Central memory CD8-positive, alpha-beta T cell (primary cell): ENCODE measurements around the gene NAGLU.

Experiments
- ATAC-seq: fragments of 150-1000 bp; cut with Tn5 transposase; replicated peaks from 2 replicates; pipeline ENCODE4 v1.10.0; 2022; ENCODE audit warnings: mild to moderate bottlenecking, moderate FRiP score, moderate number of reproducible peaks; ENCODE audit not compliant: poor library complexity, severe bottlenecking; ENCODE audit errors: extremely low read depth
- DNase-seq, 2 donors: peaks; one replicate each; pipeline ENCODE4 v3.0.0; 2021; ENCODE audit warnings: low spot score in 2 of 2
- H3K27ac Mint-ChIP-seq: one replicate; pipeline ENCODE4 v1.8.0; 2022; ENCODE audit warnings: low read depth, mild to moderate bottlenecking, moderate library complexity, mixed read lengths
- H3K27me3 Mint-ChIP-seq: one replicate; pipeline ENCODE4 v1.8.0; 2022; ENCODE audit warnings: mixed read lengths
- H3K36me3 Mint-ChIP-seq: one replicate; pipeline ENCODE4 v1.8.0; 2022; ENCODE audit warnings: mild to moderate bottlenecking, moderate library complexity, mixed read lengths; ENCODE audit not compliant: insufficient read depth
- H3K4me1 Mint-ChIP-seq: one replicate; pipeline ENCODE4 v1.8.0; 2022; ENCODE audit warnings: mixed read lengths
- H3K4me3 Mint-ChIP-seq: one replicate; pipeline ENCODE4 v1.8.0; 2022; ENCODE audit warnings: mild to moderate bottlenecking, moderate library complexity, mixed read lengths
- H3K9me3 Mint-ChIP-seq: one replicate; pipeline ENCODE4 v1.8.0; 2022; ENCODE audit warnings: mixed read lengths

Gene NAGLU

GRCh38 chr17:42513686-42514085 is 22.4 kb upstream of the NAGLU start:
- Mint-ChIP-seq H3K4me3 (no peak overlapping the region), H3K36me3 (no peaks in the 10 kb centered on the region), H3K9me3 (no peaks in the 10 kb centered on the region), H3K27me3 (peaks cover 40% of the 10 kb centered on the region), H3K4me1 (peaks cover 8% of the 10 kb centered on the region), H3K27ac (no peak overlapping the region)
- ATAC-seq = no peak
- no peak for DNase-seq

GRCh38 chr17:42514279-42514678 is 21.8 kb upstream of the NAGLU start:
- peaks cover 8% of the 10 kb centered on the region for H3K4me1 Mint-ChIP-seq
- DNase-seq = no peak
- ATAC-seq = no peak
- H3K4me3 Mint-ChIP-seq = no peak overlapping the region
- H3K27me3 Mint-ChIP-seq = peaks cover 34% of the 10 kb centered on the region
- no peaks in the 10 kb centered on the region for H3K9me3 Mint-ChIP-seq
- no peaks in the 10 kb centered on the region for H3K36me3 Mint-ChIP-seq
- H3K27ac Mint-ChIP-seq = no peak overlapping the region

DNA sequence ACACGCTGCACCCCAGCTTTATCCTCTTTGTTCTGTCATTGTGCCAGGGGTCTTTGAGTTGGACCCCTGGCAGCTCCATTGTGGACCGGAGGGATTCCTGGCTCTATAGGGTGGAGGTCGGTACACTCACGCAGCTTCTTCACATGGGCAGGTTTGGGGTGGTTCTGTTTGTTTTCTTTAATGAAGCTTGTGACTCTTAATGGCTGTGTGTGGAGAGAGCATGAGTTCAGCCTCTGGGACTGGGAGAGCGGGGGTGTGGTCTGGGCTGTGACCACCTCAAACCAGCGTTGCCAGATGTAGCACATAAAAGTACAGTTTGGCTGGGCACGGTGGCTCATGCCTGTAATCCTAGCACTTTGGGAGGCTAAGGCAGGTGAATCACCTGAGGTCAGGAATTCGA is 21.2 kb upstream of the NAGLU start:
- Mint-ChIP-seq H3K9me3 (no peaks in the 10 kb centered on the region), H3K4me1 (peaks cover 8% of the 10 kb centered on the region), H3K27ac (no peak overlapping the region), H3K36me3 (no peaks in the 10 kb centered on the region), H3K27me3 (peaks cover 29% of the 10 kb centered on the region), H3K4me3 (no peak overlapping the region)
- no peak for DNase-seq
- no peak for ATAC-seq

DNA sequence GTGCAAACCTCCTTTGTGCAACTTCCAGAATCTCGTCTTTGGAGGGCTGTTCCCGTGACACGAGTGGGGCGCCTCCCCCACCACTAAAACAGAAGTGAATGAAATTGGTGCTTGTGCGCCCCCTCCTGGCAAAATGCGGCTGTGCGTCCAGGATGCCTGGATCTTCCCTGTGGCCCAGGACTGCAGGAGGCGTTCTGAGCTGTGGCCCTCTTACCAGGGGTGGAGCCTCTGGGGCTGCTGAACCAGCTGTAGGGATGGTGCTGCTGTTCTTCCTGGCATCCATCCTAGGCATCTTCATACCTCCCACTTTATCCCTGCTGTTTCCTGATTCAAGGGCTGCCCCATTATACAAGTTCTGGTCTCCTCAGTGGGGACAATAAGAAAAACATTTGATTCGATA is 18.5 kb upstream of the NAGLU start:
- DNase-seq = peak; percentile 72 to 89
- peaks cover 8% of the 10 kb centered on the region for H3K4me1 Mint-ChIP-seq
- peak; percentile 85 for ATAC-seq
- H3K9me3 Mint-ChIP-seq = no peaks in the 10 kb centered on the region
- peaks cover 2% of the 10 kb centered on the region for H3K27me3 Mint-ChIP-seq
- H3K4me3 Mint-ChIP-seq = no peak overlapping the region
- H3K27ac Mint-ChIP-seq = no peak overlapping the region
- no peaks in the 10 kb centered on the region for H3K36me3 Mint-ChIP-seq

- no peak for DNase-seq
- Mint-ChIP-seq H3K9me3 (no peaks in the 10 kb centered on the region), H3K4me1 (peaks cover 8% of the 10 kb centered on the region), H3K27me3 (no peaks in the 10 kb centered on the region), H3K27ac (no peak overlapping the region), H3K4me3 (no peak overlapping the region), H3K36me3 (no peaks in the 10 kb centered on the region)
- no peak for ATAC-seq
Observed at GRCh38 chr17:42518046-42518754, 17.8 kb upstream of the NAGLU start.

DNA sequence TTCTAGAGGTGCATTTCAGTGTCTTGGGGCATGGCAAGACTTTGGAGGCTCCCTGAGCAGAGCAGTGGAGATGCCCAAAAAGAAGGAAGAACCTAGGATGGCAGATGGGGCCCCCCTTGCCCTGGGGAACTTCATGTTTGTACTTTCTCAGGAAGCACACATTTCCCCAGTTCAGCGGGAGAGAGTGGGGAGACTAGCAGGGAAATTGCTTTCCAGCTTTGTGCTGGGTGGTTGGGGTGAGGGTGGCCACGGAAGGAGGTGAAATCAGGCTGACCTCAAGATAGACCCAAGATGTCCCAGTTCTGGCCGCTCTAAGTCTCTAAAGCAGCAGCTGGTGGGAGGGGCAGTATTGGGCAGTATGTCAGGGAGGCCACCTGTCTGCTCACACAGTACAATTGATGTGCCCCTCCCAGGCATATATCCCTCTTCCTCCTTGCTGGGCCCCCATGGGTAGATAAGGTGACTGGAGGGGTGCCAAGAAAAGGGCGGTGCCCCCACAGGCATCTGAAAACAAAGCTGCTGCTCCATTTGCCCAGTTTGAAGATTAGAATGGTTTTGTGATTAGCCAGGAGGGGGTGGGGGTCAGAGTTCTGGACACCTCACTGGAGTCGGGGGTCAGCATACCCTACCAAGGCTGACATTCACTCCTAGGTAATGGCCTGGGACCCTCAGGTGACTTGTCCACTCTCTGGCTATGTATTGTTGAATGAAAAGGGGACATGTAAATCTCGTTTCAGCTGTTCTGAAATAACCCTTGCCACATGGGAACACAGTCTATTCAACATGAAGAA is 17.1 kb upstream of the NAGLU start:
- no peaks in the 10 kb centered on the region for H3K27me3 Mint-ChIP-seq
- no peak for ATAC-seq
- no peak for DNase-seq
- H3K27ac Mint-ChIP-seq = no peak overlapping the region
- no peaks in the 10 kb centered on the region for H3K36me3 Mint-ChIP-seq
- H3K4me3 Mint-ChIP-seq = no peak overlapping the region
- H3K9me3 Mint-ChIP-seq = no peaks in the 10 kb centered on the region
- H3K4me1 Mint-ChIP-seq = peaks cover 9% of the 10 kb centered on the region

DNA sequence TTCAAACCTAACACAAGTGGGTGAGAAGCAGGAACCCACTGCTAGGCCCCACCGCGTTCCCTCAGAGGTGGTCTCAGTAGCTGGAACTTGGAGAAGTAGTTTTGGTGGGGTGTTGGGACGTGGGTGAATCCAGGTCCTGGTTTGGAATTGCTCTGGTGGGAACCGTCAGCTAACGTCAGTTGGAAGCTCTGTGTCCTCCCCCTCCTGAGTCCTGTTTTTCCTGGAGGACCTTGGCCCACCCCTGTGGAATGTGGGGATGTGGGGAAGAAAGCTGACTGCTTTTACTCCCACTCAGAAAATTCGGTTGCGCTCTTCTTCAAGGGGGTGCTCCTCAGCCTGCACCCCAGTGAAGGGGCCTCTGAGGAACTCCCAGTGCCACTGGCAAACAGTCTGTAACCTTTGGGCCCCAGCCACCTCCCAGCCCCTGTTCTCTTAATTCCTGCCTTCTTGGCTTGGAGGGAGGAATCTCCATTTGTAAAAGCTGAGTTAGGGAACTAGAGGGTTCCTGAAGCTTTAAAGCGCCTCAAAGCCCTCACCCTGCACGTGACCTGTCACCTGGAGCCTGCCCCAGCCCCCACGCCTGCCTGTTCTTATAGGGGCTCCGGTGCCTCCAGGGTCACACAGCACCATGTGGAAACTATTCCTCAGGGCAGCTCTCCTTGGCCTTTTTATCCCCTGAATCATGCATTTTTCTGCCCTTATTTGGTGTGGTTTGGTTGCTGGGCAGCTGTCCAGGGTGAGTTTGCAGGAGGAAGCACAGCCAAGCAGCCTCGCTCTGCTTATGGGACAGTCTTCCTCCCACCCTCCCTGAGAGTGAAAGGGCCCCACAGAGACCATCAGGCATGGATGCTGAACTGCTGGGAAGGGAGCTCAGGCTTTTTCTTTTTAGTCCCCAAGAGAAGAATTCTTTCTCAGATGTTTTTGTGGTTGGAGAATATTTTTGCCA is 16.2 kb upstream of the NAGLU start:
- Mint-ChIP-seq H3K4me3 (no peak overlapping the region), H3K36me3 (no peaks in the 10 kb centered on the region), H3K27ac (no peak overlapping the region), H3K27me3 (no peaks in the 10 kb centered on the region), H3K4me1 (peaks cover 15% of the 10 kb centered on the region), H3K9me3 (no peaks in the 10 kb centered on the region)
- ATAC-seq (no peak), DNase-seq (no peak)

- H3K4me1 Mint-ChIP-seq = peaks cover 15% of the 10 kb centered on the region
Observed at GRCh38 chr17:42520540-42520951, 15.5 kb upstream of the NAGLU start.

GRCh38 chr17:42521036-42521435 is 15.0 kb upstream of the NAGLU start:
- Mint-ChIP-seq H3K27me3 (no peaks in the 10 kb centered on the region), H3K9me3 (no peaks in the 10 kb centered on the region), H3K4me3 (no peak overlapping the region), H3K27ac (no peak overlapping the region), H3K36me3 (no peaks in the 10 kb centered on the region), H3K4me1 (peaks cover 15% of the 10 kb centered on the region)
- ATAC-seq = no peak
- DNase-seq = no peak

More at GRCh38 chr17:42520540-42520951, 15.5 kb upstream of the NAGLU start:
- DNase-seq (no peak), ATAC-seq (no peak)
- no peaks in the 10 kb centered on the region for H3K36me3 Mint-ChIP-seq
- no peak overlapping the region for H3K4me3 Mint-ChIP-seq
- no peak overlapping the region for H3K27ac Mint-ChIP-seq
- no peaks in the 10 kb centered on the region for H3K27me3 Mint-ChIP-seq
- H3K9me3 Mint-ChIP-seq = no peaks in the 10 kb centered on the region

- no peaks in the 10 kb centered on the region for H3K27me3 Mint-ChIP-seq
- no peak overlapping the region for H3K4me3 Mint-ChIP-seq
- H3K9me3 Mint-ChIP-seq = no peaks in the 10 kb centered on the region
- DNase-seq (no peak), ATAC-seq (no peak)
- peaks cover 15% of the 10 kb centered on the region for H3K4me1 Mint-ChIP-seq
- H3K36me3 Mint-ChIP-seq = no peaks in the 10 kb centered on the region
- no peak overlapping the region for H3K27ac Mint-ChIP-seq
Observed at GRCh38 chr17:42521666-42522262, 14.3 kb upstream of the NAGLU start.

DNA sequence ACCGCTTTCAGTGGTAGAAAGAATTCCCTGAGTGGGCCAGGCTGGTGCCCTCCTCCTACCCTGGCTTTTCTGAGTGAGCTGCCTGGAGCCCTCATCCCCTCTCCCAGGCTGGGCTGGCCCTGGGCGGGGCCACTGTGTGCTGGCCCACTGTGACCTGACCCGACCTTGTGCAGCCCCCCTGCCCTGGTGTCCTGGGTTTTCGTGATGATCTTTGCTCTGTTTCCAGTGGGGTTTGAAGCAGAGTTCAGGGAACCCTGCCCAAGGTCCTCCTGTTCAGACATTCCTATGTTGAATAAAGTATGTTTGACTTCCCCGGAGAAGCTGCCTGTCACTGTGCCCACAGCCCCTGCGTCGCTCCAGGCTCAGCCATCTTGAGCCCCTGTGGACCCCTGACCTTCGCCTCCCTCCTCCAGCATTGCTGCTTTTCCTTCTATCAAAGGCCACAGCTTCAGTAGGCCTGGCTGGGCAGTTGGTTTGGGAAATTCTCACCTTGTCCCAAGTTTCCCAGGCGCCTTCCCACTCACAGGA is 13.7 kb upstream of the NAGLU start:
- DNase-seq (no peak), ATAC-seq (no peak)
- Mint-ChIP-seq H3K9me3 (no peaks in the 10 kb centered on the region), H3K4me1 (peaks cover 17% of the 10 kb centered on the region), H3K36me3 (peaks cover under 1% of the 10 kb centered on the region), H3K27ac (no peak overlapping the region), H3K27me3 (no peaks in the 10 kb centered on the region), H3K4me3 (no peak overlapping the region)

DNA sequence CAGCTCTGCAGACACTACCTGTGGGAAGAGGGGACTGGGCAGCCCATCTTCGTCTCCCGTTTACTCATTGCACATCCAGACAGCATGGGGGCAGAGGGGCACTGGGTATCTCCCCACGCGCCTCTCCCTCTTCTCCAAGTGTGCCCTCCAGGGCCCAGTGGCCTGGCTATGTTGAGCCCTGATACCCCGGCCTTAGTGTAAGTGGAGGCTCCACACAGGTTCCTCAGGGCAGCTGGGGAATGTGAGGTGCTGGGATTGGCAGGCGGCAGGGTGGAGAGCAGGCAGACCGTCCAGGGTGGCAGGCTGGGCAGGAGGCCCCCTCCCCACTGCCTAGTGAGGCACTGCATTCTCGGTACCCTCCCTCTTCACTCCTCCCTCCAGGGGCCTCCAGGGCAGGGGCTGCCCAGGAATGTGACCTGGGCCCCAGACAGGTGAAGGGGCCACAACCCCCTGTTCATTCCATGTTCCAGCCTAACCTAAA is 13.2 kb upstream of the NAGLU start:
- Mint-ChIP-seq H3K27me3 (no peaks in the 10 kb centered on the region), H3K4me1 (peaks cover 14% of the 10 kb centered on the region), H3K4me3 (no peak overlapping the region), H3K36me3 (peaks cover 2% of the 10 kb centered on the region), H3K27ac (no peak overlapping the region), H3K9me3 (no peaks in the 10 kb centered on the region)
- no peak for ATAC-seq
- no peak for DNase-seq
